BLaER1 (cell line): ENCODE measurements around the gene CDK17.
"Not testable (repeated sequence)": the region's sequence is repeated elsewhere in the genome, so short reads cannot be mapped to it uniquely, and the experiment has no call there.

Experiments
- H3K27ac ChIP-seq: shearing (Covaris generic); formaldehyde crosslinking; 2 replicates; pipeline ENCODE4 v1.8.1; 2022
- H3K27me3 ChIP-seq: shearing (Covaris generic); formaldehyde crosslinking; 2 replicates; pipeline ENCODE4 v1.8.1; 2022
- H3K36me3 ChIP-seq: shearing (Covaris generic); formaldehyde crosslinking; 2 replicates; pipeline ENCODE4 v1.8.1; 2022
- H3K4me1 ChIP-seq: shearing (Covaris generic); formaldehyde crosslinking; 2 replicates; pipeline ENCODE4 v1.8.1; 2022
- H3K4me2 ChIP-seq: shearing (Covaris generic); formaldehyde crosslinking; 2 replicates; pipeline ENCODE4 v1.8.1; 2022
- H3K4me3 ChIP-seq: shearing (Covaris generic); formaldehyde crosslinking; 2 replicates; pipeline ENCODE4 v1.8.1; 2022
- H3K9ac ChIP-seq: shearing (Covaris generic); formaldehyde crosslinking; 2 replicates; pipeline ENCODE4 v1.8.1; 2022
- H3K9me3 ChIP-seq: shearing (Covaris generic); formaldehyde crosslinking; 2 replicates; pipeline ENCODE4 v1.8.1; 2022
- H4K20me1 ChIP-seq: shearing (Covaris generic); formaldehyde crosslinking; 2 replicates; pipeline ENCODE4 v1.8.1; 2022
- Cebpa-rat ChIP-seq: shearing (Covaris generic); IDR thresholded peaks from 2 replicates; pipeline ENCODE4 v1.8.1; 2022

Gene CDK17

GRCh38 chr12:96403870-96404269 is 3.6 kb upstream of the CDK17 start:
- Histone ChIP-seq H4K20me1 (peaks cover 6% of the 10 kb centered on the region), H3K27me3 (no peaks in the 10 kb centered on the region), H3K9ac (no peak overlapping the region), H3K36me3 (no peaks in the 10 kb centered on the region), H3K9me3 (no peaks in the 10 kb centered on the region), H3K27ac (no peak overlapping the region), H3K4me1 (peaks cover 33% of the 10 kb centered on the region), H3K4me2 (no peak overlapping the region), H3K4me3 (no peak overlapping the region)
- no peak for TF ChIP-seq Cebpa-rat

- H4K20me1 ChIP-seq, result peaks cover 20% of the 10 kb centered on the region
- not testable (repeated sequence) for H3K36me3 ChIP-seq, H3K9me3 ChIP-seq, H3K27ac ChIP-seq, H3K9ac ChIP-seq, H3K4me3 ChIP-seq, H3K4me2 ChIP-seq, H3K27me3 ChIP-seq
- TF ChIP-seq Cebpa-rat, result peak; percentile 51; the same call in 1 of the 2 replicates
- peaks cover 34% of the 10 kb centered on the region for H3K4me1 ChIP-seq
Observed at GRCh38 chr12:96402522-96402921, 2.3 kb upstream of the CDK17 start.

- no peaks in the 10 kb centered on the region for H3K27me3 ChIP-seq
- H3K9ac ChIP-seq, result no peak overlapping the region
- TF ChIP-seq Cebpa-rat, result no peak
- H3K36me3 ChIP-seq, result no peaks in the 10 kb centered on the region
- no peaks in the 10 kb centered on the region for H3K9me3 ChIP-seq
- H3K4me1 ChIP-seq, result peaks cover 34% of the 10 kb centered on the region
- H4K20me1 ChIP-seq, result peaks cover 24% of the 10 kb centered on the region
- H3K4me2 ChIP-seq, result peak overlapping the region; percentile 95
- H3K27ac ChIP-seq, result no peak overlapping the region; the same call in 1 of the 2 replicates
- no peak overlapping the region for H3K4me3 ChIP-seq
Observed at GRCh38 chr12:96402061-96402460, 1.8 kb upstream of the CDK17 start.

- peak overlapping the region; percentile 65 for H3K27ac ChIP-seq
- H3K36me3 ChIP-seq, result no peaks in the 10 kb centered on the region
- peaks cover 42% of the 10 kb centered on the region for H3K4me1 ChIP-seq
- peak overlapping the region; percentile 79 for H3K9ac ChIP-seq
- no peaks in the 10 kb centered on the region for H3K27me3 ChIP-seq
- no peak for TF ChIP-seq Cebpa-rat
- H3K4me3 ChIP-seq, result peak overlapping the region; percentile 94
- peaks cover 32% of the 10 kb centered on the region for H4K20me1 ChIP-seq
- H3K4me2 ChIP-seq, result peak overlapping the region; percentile 95
- no peaks in the 10 kb centered on the region for H3K9me3 ChIP-seq
Observed at GRCh38 chr12:96401076-96401871, 1.0 kb upstream of the CDK17 start.

GRCh38 chr12:96400631-96401075 is 414 bp upstream of the CDK17 start:
- peak overlapping the region; percentile 94 for H3K4me3 ChIP-seq
- H3K4me1 ChIP-seq, result peaks cover 45% of the 10 kb centered on the region
- H3K4me2 ChIP-seq, result peak overlapping the region; percentile 95
- H3K36me3 ChIP-seq, result no peaks in the 10 kb centered on the region
- no peak for TF ChIP-seq Cebpa-rat
- H3K9me3 ChIP-seq, result no peaks in the 10 kb centered on the region
- peak overlapping the region; percentile 79 for H3K9ac ChIP-seq
- peak overlapping the region; percentile 65 for H3K27ac ChIP-seq
- no peaks in the 10 kb centered on the region for H3K27me3 ChIP-seq
- H4K20me1 ChIP-seq, result peaks cover 38% of the 10 kb centered on the region

- H3K36me3 ChIP-seq, result peaks cover 3% of the 10 kb centered on the region; the same call in 1 of the 2 replicates
- TF ChIP-seq Cebpa-rat, result no peak
- peak overlapping the region; percentile 96 for H3K9ac ChIP-seq
- H3K4me1 ChIP-seq, result peaks cover 40% of the 10 kb centered on the region
- peak overlapping the region; percentile 94 for H3K4me3 ChIP-seq
- H3K4me2 ChIP-seq, result peak overlapping the region; percentile 87
- no peaks in the 10 kb centered on the region for H3K27me3 ChIP-seq
- H4K20me1 ChIP-seq, result peaks cover 52% of the 10 kb centered on the region
- peak overlapping the region; percentile 98 for H3K27ac ChIP-seq
- H3K9me3 ChIP-seq, result no peaks in the 10 kb centered on the region
Observed at GRCh38 chr12:96399120-96399918, 920 bp downstream of the CDK17 start.

- Histone ChIP-seq H3K36me3 (peaks cover 3% of the 10 kb centered on the region; the same call in 1 of the 2 replicates), H3K9ac (peak overlapping the region; percentile 96), H3K9me3 (no peaks in the 10 kb centered on the region), H4K20me1 (peaks cover 59% of the 10 kb centered on the region), H3K4me3 (peak overlapping the region; percentile 94), H3K4me2 (peak overlapping the region; percentile 87), H3K27me3 (no peaks in the 10 kb centered on the region), H3K27ac (peak overlapping the region; percentile 98), H3K4me1 (peaks cover 40% of the 10 kb centered on the region)
- no peak for TF ChIP-seq Cebpa-rat
Observed at GRCh38 chr12:96398424-96399119, 1.7 kb downstream of the CDK17 start.

GRCh38 chr12:96397756-96398423 is 2.3 kb downstream of the CDK17 start:
- Histone ChIP-seq H3K4me1 (peaks cover 40% of the 10 kb centered on the region), H3K4me2 (peak overlapping the region; percentile 87), H3K27me3 (no peaks in the 10 kb centered on the region), H3K36me3 (peaks cover 3% of the 10 kb centered on the region; the same call in 1 of the 2 replicates), H3K4me3 (peak overlapping the region; percentile 94), H3K9ac (peak overlapping the region; percentile 96), H3K9me3 (no peaks in the 10 kb centered on the region), H3K27ac (peak overlapping the region; percentile 98), H4K20me1 (peaks cover 66% of the 10 kb centered on the region)
- no peak for TF ChIP-seq Cebpa-rat

GRCh38 chr12:96396914-96397313 is 3.3 kb downstream of the CDK17 start:
- TF ChIP-seq Cebpa-rat, result no peak
- no peak overlapping the region for H3K9ac ChIP-seq
- H4K20me1 ChIP-seq, result peaks cover 76% of the 10 kb centered on the region
- H3K27me3 ChIP-seq, result no peaks in the 10 kb centered on the region
- H3K4me3 ChIP-seq, result no peak overlapping the region
- no peak overlapping the region for H3K27ac ChIP-seq
- H3K4me1 ChIP-seq, result peaks cover 35% of the 10 kb centered on the region
- peaks cover 3% of the 10 kb centered on the region; the same call in 1 of the 2 replicates for H3K36me3 ChIP-seq
- H3K4me2 ChIP-seq, result peak overlapping the region; percentile 87
- H3K9me3 ChIP-seq, result no peaks in the 10 kb centered on the region
